Stimulated activated CD4-positive, alpha-beta T cell treated with anti-CD3 and anti-CD28 coated beads, Interleukin-15, amount 100 ng/mL, for 48 hours (primary cell): ENCODE results near the gene CHAF1B.

ENCODE experiments used
- DNase-seq, 2 donors: peaks; one replicate each; pipeline ENCODE4 v3.0.0-alpha.2; 2020; ENCODE audit warnings: low read depth in 2 of 2

Gene CHAF1B

GRCh38 chr21:36427502-36427901 is 42.3 kb downstream of the CHAF1B start:
- no peak for DNase-seq

GRCh38 chr21:36428761-36429432 is 43.7 kb downstream of the CHAF1B start:
- no peak for DNase-seq

GRCh38 chr21:36429947-36430546 is 44.9 kb downstream of the CHAF1B start:
- peak; percentile 78 for DNase-seq

GRCh38 chr21:36430841-36431240 is 45.6 kb downstream of the CHAF1B start:
- DNase-seq = no peak

GRCh38 chr21:36431252-36431651 is 46.1 kb downstream of the CHAF1B start:
- no peak for DNase-seq

- no peak for DNase-seq
Observed at GRCh38 chr21:36433059-36433709, 48.0 kb downstream of the CHAF1B start.

- no peak for DNase-seq
Observed at GRCh38 chr21:36434144-36434543, 49.0 kb downstream of the CHAF1B start.

- DNase-seq = no peak
Observed at GRCh38 chr21:36436829-36437744, 51.9 kb downstream of the CHAF1B start.

- DNase-seq = no peak
Observed at GRCh38 chr21:36437745-36438128, 52.5 kb downstream of the CHAF1B start.

- no peak for DNase-seq
Observed at GRCh38 chr21:36441715-36442114, 56.5 kb downstream of the CHAF1B start.

GRCh38 chr21:36446301-36446700 is 61.1 kb downstream of the CHAF1B start:
- DNase-seq = no peak

GRCh38 chr21:36450511-36450910 is 65.3 kb downstream of the CHAF1B start:
- no peak for DNase-seq

- DNase-seq = no peak
Observed at GRCh38 chr21:36451506-36451905, 66.3 kb downstream of the CHAF1B start.

- DNase-seq = no peak
Observed at GRCh38 chr21:36452281-36452825, 67.2 kb downstream of the CHAF1B start.

- DNase-seq = no peak
Observed at GRCh38 chr21:36454093-36454531, 68.9 kb downstream of the CHAF1B start.

- no peak for DNase-seq
Observed at GRCh38 chr21:36454706-36455105, 69.5 kb downstream of the CHAF1B start.

GRCh38 chr21:36456729-36457414 is 71.7 kb downstream of the CHAF1B start:
- no peak for DNase-seq

GRCh38 chr21:36459098-36459497 is 73.9 kb downstream of the CHAF1B start:
- no peak for DNase-seq

GRCh38 chr21:36460866-36461265 is 75.7 kb downstream of the CHAF1B start:
- DNase-seq = no peak

GRCh38 chr21:36461277-36461917 is 76.2 kb downstream of the CHAF1B start:
- DNase-seq = no peak
